Pancreas (tissue), 10 donors: ENCODE results near the gene NCKIPSD. TPM values are rescaled to one million over a fixed set of nuclear protein-coding genes. Genes with fewer than 3 reads are reported as not detected.

Experiments
- ATAC-seq, 4 donors: fragments of 200-7000 bp; cut with Tn5 transposase; one replicate each; pipeline versions ENCODE4 v1.8.0 to v1.9.1; 2020; ENCODE audit warnings: mild to moderate bottlenecking in 4 of 4, moderate library complexity in 4 of 4
- DNase-seq, 6 donors: peaks; one replicate each; pipeline ENCODE4 v3.0.0-alpha.2; 2020
- FAIRE-seq: peaks from 2 replicates; lab custom pipeline; 2012; peaks lifted over from hg19 to GRCh38; lab: Jason Lieb, UNC
- H3K27ac ChIP-seq, 4 donors: fragments of 200-600 bp; sonication (generic); 1 replicate in 3 of 4; 2 replicates in 1 of 4; pipeline versions ENCODE4 v1.5.0 to v1.8.0; 2020
- H3K27me3 ChIP-seq, 4 donors: fragments of 200-600 bp; one replicate each; pipeline ENCODE4 v1.8.0; 2021
- H3K36me3 ChIP-seq, 3 donors: fragments of 200-600 bp; sonication (generic) in 1 of 3; one replicate each; pipeline versions ENCODE4 v1.5.0 to v1.8.0; 2020 to 2021
- H3K4me1 ChIP-seq, 3 donors: fragments of 200-600 bp; one replicate each; pipeline ENCODE4 v1.8.0; 2021
- H3K4me3 ChIP-seq, 4 donors: fragments of 200-600 bp; sonication (generic) in 2 of 4; one replicate each; pipeline versions ENCODE4 v1.5.0 to v1.8.0; 2020 to 2021
- H3K9me3 ChIP-seq, 4 donors: fragments of 200-600 bp; one replicate each; pipeline ENCODE4 v1.8.0; 2021
- CTCF ChIP-seq, 4 donors: fragments of 200-600 bp; sonication (generic) in 3 of 4; IDR thresholded peaks; one replicate each; pipeline versions ENCODE4 v1.5.0 to v1.8.0; 2021; ENCODE audit warnings: antibody characterized with exemption in 4 of 4
- WGBS, 2 donors: extraction: QIAGEN DNeasy Blood & Tissue Kit; methylation state at CpG; one replicate each; pipeline ENCODE4 v1.1.7; 2013; 5-methylcytosine and 5-hydroxymethylcytosine counted together
- intact Hi-C, 3 donors: fragments of 100-400 bp; cut with DNase I; formaldehyde crosslinking; loops; one replicate each; pipeline versions ENCODE4 v1.11.1 to v1.14.2; 2022
- polyA plus RNA-seq, 2 donors: library from polyadenylated mRNA; stranded (reverse); fragments of 200-250 nt; gene quantifications; one replicate each; pipeline ENCODE4 v1.2.3, GENCODE V29; 2013
- total RNA-seq, 6 donors: library from RNA; stranded (reverse); fragmentation: NEBNext Ultra II Directional in 4 of 6; extraction: Animal tissue kit (Norgen Biotek cat#: 25700) in 4 of 6; gene quantifications; one replicate each; pipeline versions ENCODE4 v1.2.1 to v1.2.4, GENCODE V29; 2021 to 2023
- donor health status: healthy with polysubstance abuse.
- donor health status: DM: no; HTN: no; CAD: no; lungs with moderate emphysema.
- donor health status: DM: no; HTN: no; CAD: no.
- donor health status: control.
- donor health status: control.
- donor health status: Bipolar disorder and iron deficiency.
- donor health status: DM: yes; HTN: yes; CAD: no.
- donor health status: DM: no; HTN: no; CAD: no.
- donor health status: DM: no; HTN: no; CAD: no.
- donor health status: DM: yes; HTN: yes; CAD: no.

NCKIPSD gene
- total and polyA plus RNA-seq, 8 donors, result 5.4 to 17.0 (median 7.5) TPM

- Histone ChIP-seq H3K9me3 (no peaks in the 10 kb centered on the region), H3K27me3 (no peaks in the 10 kb centered on the region), H3K4me1 (peaks cover 7 to 24% (median 10%) of the 10 kb centered on the region in 3 donors), H3K27ac (no peak overlapping the region), H3K36me3 (peaks cover 0 to 4% (median 0%) of the 10 kb centered on the region in 3 donors), H3K4me3 (no peak overlapping the region)
- FAIRE-seq (no peak), ATAC-seq (no peak), DNase-seq (no peak)
- WGBS, 2 donors, result 91 to 93% methylated on average over 2 of the region's 2 CpGs
- no peak for TF ChIP-seq CTCF (IDR thresholded peaks at IDR 0.05)
- intact Hi-C loops, result no loop called here
These were observed 26.0 kb upstream of the NCKIPSD start for GRCh38 chr3:48711727-48712126.

GRCh38 chr3:48709051-48709461 lies 23.3 kb upstream of the NCKIPSD start:
- Histone ChIP-seq H3K4me1 (peaks cover 0 to 7% (median 2%) of the 10 kb centered on the region in 3 donors), H3K9me3 (no peaks in the 10 kb centered on the region), H3K27me3 (no peaks in the 10 kb centered on the region), H3K36me3 (peaks cover 0 to 4% (median 0%) of the 10 kb centered on the region in 3 donors), H3K27ac (no peak overlapping the region), H3K4me3 (no peak overlapping the region)
- peak in 2 of 4 donors; percentile 27 to 29 for ATAC-seq
- no peak for DNase-seq
- TF ChIP-seq CTCF (IDR thresholded peaks at IDR 0.05), result no peak
- 79 to 81% methylated on average over 7 of the region's 7 CpGs for WGBS, 2 donors
- intact Hi-C loops, result no loop called here
- FAIRE-seq, result no peak

- no peak overlapping the region for H3K4me3 ChIP-seq
- H3K4me1 ChIP-seq, result peaks cover 0 to 11% (median 6%) of the 10 kb centered on the region in 3 donors
- peak in 1 of 4 donors; percentile 37 for ATAC-seq
- H3K27me3 ChIP-seq, result no peaks in the 10 kb centered on the region
- H3K9me3 ChIP-seq, result no peaks in the 10 kb centered on the region
- H3K27ac ChIP-seq, result no peak overlapping the region
- no peak for TF ChIP-seq CTCF (IDR thresholded peaks at IDR 0.05)
- FAIRE-seq, result no peak
- intact Hi-C loops, result no loop called here
- 39 to 47% methylated on average over 2 of the region's 2 CpGs for WGBS, 2 donors
- DNase-seq, result no peak
- H3K36me3 ChIP-seq, result peaks cover 0 to 4% (median 0%) of the 10 kb centered on the region in 3 donors
These were observed 22.8 kb upstream of the NCKIPSD start for GRCh38 chr3:48708481-48708889.

- WGBS, 2 donors, result 88 to 90% methylated on average over 5 of the region's 5 CpGs
- Histone ChIP-seq H3K27ac (no peak overlapping the region), H3K36me3 (peaks cover 0 to 4% (median 0%) of the 10 kb centered on the region in 3 donors), H3K4me3 (no peak overlapping the region), H3K27me3 (no peaks in the 10 kb centered on the region), H3K9me3 (no peaks in the 10 kb centered on the region), H3K4me1 (peaks cover 0 to 11% (median 6%) of the 10 kb centered on the region in 3 donors)
- DNase-seq (no peak), ATAC-seq (no peak), FAIRE-seq (no peak)
- intact Hi-C loops, result no loop called here
- TF ChIP-seq CTCF (IDR thresholded peaks at IDR 0.05), result no peak
These were observed 21.4 kb upstream of the NCKIPSD start for GRCh38 chr3:48707157-48707556.

- DNase-seq (no peak), FAIRE-seq (no peak), ATAC-seq (no peak)
- no peak for TF ChIP-seq CTCF (IDR thresholded peaks at IDR 0.05)
- Histone ChIP-seq H3K4me3 (no peak overlapping the region), H3K27me3 (no peaks in the 10 kb centered on the region), H3K27ac (no peak overlapping the region), H3K36me3 (no peaks in the 10 kb centered on the region), H3K9me3 (no peaks in the 10 kb centered on the region), H3K4me1 (peaks cover 0 to 6% (median 6%) of the 10 kb centered on the region in 3 donors)
- WGBS, 2 donors, result 87 to 90% methylated on average over 6 of the region's 6 CpGs
- intact Hi-C loops, result no loop called here
These were observed 16.7 kb upstream of the NCKIPSD start for GRCh38 chr3:48702320-48702920.
